Stimulated activated CD8-positive, alpha-beta memory T cell treated with anti-CD3 and anti-CD28 coated beads, Interleukin-4, amount 100 ng/mL, for 1 hour (primary cell): ENCODE results near the gene LRIG1.
"Not testable (repeated sequence)": the region's sequence is repeated elsewhere in the genome, so short reads cannot be mapped to it uniquely, and the experiment has no call there.

Experiments
- DNase-seq, 2 donors: peaks; one replicate each; pipeline ENCODE4 v3.0.0-alpha.2; 2020; ENCODE audit warnings: low read depth in 2 of 2, low spot score in 1 of 2

The LRIG1 gene

GRCh38 chr3:66423791-66424190 is 77.0 kb downstream of the LRIG1 start:
- no peak for DNase-seq

DNA sequence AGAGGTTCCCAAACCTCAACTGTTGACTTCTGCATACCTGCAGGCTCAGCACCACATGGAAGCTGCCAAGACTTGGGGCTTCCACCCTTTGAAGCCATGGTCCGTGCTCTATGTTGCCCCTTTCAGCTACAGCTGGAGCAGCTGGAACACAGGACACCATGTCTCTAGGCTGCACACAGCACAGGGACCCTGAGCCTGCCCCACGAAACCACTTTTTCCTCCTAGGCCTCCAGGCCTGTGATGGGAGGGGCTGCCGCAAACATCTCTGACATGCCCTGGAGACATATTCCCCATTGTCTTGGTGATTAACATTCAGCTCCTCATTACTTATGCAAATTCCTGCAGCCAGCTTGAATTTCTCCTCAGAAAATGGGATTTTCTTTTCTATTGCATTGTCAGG is 78.9 kb downstream of the LRIG1 start:
- DNase-seq, result not testable (repeated sequence)

GRCh38 chr3:66421144-66421543 is 79.7 kb downstream of the LRIG1 start:
- DNase-seq, result not testable (repeated sequence)

DNA sequence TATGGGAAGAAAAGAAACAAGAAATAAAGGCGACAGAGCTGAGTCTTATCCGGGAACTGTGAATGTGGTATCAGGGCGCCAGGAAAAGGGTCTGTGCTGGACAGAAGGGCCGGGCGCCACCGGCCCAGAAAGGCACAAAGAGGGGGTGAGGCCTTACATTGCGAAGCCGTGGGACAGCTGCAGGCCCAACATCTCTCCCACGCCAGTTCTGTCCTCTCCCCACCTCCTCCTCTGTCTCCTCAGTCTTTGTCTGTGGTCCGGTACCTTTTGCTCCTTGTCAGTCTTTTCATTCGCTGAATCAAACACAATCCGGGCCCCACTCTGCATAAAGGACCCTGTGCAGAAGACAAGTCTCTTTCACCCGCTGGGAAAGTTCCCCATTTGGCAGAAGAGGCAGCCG is 81.8 kb downstream of the LRIG1 start:
- no peak for DNase-seq

DNA sequence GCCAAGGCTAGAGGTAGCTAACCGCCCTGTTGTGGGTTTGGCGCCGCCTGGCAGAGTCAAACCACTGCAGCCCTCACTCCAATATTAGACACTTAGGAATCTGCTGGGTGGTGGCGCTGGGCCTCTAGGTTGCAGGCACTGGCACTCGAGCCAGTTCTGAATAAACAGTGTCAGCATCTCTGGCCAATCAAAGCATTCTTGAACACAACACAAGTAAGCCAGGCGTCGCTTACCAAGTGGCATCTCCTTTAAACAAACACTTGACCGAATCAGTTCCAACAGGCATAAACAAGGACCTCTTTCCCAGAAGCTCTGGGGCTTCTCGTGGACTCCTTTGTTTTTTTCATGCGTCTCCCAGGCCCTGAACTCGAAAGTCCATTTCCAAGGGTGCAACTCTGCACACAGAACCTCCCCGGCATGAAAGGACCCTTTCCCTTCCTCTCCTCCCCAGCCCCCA is 82.3 kb downstream of the LRIG1 start:
- no peak for DNase-seq

GRCh38 chr3:66416556-66417304 is 84.1 kb downstream of the LRIG1 start:
- DNase-seq, result no peak

DNA sequence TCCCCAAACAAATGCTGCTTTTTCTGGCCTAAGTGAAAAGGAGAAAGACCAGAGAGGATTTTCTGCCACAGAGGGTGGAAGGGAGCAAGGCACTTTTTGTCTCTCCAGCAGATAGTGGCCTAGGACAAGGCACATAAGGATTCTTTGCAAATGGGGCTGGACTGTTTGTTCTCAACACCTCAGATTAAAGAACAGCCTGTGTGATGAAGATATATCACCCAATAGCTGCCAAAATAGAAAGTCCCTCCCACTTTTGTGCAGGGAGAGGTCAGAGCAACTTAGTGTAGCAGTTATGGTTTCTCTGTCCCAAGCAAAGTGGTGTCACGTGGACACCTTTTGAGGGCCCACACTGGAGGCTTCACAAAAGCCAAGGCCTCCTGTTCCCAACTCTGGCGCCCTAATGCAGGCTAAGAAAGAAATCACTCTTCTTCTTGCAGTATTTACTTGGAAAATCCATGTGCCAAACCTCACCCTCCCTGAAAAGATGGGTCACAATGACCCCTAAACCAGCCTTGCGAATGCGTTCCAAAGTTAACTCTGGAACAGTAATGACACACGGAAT is 84.9 kb downstream of the LRIG1 start:
- DNase-seq, result no peak

- DNase-seq, result no peak
Measured at GRCh38 chr3:66414846-66415245, 86.0 kb downstream of the LRIG1 start.

GRCh38 chr3:66413151-66413751 is 87.6 kb downstream of the LRIG1 start:
- DNase-seq, result no peak

- DNase-seq, result no peak
Measured at GRCh38 chr3:66411961-66412887, 88.6 kb downstream of the LRIG1 start.

GRCh38 chr3:66411474-66411873 is 89.3 kb downstream of the LRIG1 start:
- no peak for DNase-seq

- DNase-seq, result no peak
Measured at GRCh38 chr3:66410976-66411375, 89.8 kb downstream of the LRIG1 start.

DNA sequence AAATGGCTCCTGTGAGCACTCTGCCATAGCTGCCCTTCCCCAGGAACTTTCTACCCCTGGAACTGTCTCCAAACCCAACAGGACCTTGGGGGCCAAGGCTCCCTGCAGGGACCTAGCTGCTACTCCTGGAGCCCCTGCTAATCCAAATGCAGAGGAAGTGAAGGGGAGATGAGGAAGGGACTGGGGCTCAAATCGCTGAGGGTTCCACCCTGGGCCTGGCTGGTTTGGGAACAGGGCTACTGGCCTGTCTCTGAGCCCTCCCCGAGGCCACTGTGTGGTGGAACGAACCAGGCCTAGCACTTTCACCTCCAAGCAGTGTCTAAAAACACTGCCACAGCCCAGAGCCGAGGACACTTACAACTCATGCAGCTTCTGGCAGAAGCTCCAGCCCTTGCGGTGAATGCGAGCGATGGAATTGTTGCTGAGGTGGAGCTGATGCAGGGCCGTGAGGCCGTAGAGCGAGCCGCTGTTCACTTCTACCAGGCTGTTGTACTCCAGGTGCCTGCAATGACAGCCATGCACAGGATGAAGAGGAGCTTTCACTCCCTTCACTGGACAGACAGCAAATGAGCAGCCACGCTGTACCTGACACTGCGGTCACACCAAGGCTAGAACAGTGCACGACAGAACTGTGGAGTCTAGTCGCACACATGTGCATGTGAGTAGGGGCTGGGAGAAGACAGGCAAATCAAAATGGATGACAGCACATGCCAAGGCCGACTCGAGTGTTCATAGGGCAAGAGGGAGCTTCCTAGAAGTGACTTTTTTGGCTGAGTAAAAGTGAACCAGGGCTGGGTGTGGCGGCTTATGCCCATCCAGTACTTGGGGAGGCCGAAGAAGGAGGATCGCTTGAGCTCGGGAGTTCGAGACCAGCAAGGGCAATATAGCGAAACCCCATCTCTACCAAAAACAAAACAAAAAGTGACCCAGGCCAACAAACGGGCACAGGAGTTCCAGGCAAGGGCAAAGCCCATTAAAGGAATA is 90.8 kb downstream of the LRIG1 start:
- DNase-seq, result no peak

DNA sequence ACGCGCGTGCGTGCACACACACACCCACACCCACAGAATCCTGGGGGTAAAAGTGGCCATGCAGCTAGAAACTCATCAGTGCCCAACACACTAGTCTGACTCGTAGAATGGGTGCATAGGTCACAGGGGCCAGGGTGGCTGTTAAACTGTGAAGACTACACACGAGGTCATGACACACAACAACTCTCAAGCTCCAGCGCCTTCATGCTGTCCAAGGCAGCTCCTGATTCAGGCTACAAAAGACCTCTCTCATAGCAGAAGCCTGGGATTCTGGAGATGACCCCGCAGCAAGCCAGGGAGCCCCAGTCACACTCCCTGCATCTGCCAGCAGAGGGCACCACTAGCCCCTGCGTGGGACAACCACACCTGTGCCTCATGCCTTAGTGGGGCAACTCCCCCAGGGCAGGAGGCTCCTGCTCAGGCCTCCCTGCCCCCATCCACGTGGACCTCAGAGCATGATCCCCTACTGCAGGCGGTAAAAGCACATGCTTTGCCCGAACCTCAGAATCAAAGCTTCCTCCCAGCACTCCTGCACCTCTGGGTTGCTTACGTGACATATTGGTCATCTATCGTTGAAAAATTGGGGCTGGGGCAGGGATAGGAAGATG is 93.1 kb downstream of the LRIG1 start:
- peak; percentile 29 to 51 for DNase-seq

GRCh38 chr3:66406831-66407610 is 93.8 kb downstream of the LRIG1 start:
- DNase-seq, result no peak

- no peak for DNase-seq
Measured at GRCh38 chr3:66406163-66406562, 94.7 kb downstream of the LRIG1 start.

- DNase-seq, result no peak
Measured at GRCh38 chr3:66405701-66406091, 95.1 kb downstream of the LRIG1 start.

- no peak for DNase-seq
Measured at GRCh38 chr3:66404903-66405700, 95.7 kb downstream of the LRIG1 start.
